ENCODE measurements around the gene PTCD3.

The PTCD3 gene

DNA sequence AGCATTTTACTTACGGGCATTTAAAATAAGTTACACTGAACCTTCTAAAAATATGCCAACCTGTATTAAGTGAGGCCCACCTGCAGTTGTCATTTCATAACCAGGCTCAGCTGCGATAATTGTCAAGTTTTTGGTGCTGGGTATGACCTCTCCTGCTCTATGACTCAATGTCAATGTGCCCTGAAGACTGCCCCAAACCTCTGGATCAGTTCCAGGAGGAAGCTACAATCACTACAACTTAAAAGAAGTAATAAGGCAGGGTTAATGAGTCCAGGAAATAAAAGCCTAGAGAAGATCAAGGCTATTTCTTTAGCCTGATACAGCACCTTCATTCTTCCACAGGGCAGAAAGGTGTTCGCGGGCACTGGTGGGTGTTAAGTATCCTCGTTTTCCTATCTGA, 23.3 kb upstream of the PTCD3 start:
- DNase-seq (ENCODE audit: low read depth in 2 of 2): no peak

DNA sequence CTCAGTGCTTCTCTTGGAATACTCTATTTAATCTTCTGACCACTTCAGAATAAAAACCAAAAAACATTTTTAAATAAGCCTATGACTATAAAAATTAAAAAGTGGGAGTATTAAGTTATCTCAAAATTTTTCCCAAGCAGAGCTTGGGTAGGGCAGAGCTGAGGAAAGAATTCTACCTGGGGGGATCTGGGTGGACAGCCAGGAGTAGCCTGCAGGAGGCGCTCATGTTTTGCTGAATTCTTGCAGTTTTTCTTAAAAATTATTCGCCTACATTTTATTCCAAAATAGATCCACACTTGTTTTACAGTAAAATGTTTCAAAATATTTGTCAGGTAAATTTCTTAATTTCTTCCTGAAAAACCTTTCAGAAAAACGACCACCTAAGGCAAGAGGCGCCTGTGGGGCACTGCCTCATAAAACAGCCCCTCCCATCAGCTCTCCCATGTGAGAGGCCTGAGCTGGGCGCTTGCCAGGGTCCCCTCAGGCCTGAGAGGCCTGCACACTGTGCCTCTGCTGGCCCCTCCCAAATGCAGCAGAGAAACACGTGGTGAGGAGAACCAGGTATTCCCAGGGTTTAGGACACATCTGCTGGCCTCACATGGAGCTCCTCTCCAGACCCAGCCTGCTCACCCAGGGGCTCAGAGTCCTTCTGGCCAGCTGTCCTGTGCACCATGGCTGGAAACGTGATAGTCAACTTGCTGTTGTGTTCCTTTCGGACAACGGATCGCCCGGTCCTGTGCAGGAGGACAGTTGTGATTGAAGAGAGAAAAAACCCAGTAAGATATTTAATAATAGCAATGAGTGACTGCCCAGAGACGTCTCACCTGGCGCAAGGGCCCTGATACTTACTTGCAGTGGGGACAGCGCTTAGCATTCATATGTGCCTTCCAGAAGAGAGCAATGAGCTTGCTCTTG, 17.8 kb upstream of the PTCD3 start:
- no peak for DNase-seq (ENCODE audit: low read depth in 2 of 2)

- no peak for DNase-seq (ENCODE audit: low read depth in 2 of 2)
These were observed 11.8 kb upstream of the PTCD3 start for GRCh38 chr2:86094229-86094628.

DNA sequence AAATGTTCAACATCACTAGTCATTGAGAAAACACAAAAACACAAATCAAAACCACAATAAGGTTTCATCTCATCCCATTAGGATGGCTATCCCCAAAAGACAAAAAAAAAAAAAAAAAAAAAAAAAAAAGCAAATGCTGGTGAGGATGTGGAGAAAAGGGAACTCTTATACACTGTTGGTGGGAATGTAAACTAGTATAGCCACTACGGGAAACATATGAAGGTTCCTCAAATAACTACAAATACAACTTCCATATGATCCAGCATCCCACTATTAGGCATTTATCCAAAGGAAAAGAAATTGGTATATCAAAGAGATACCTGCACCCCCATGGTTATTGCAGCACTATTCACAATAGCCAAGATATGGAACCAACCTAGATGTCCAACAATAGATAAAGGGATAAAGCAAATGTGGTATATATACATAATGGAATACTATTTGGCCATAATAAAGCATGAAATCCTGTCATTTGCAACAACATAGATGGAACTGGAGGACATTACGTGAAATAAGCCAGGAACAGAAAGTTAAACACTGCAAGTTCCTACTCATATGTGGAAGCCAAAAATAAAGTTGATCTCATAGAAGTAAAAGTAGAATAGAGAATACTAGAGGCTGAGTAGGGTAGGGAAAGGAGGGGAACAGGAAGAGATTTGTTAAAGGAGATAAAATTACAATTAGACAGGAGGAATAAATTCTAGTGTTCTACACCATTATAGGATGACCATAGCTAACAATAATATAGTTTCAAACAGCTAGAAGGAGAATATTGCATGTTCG, 8.7 kb upstream of the PTCD3 start:
- DNase-seq (ENCODE audit: low read depth in 2 of 2): no peak

- no peak for DNase-seq (ENCODE audit: low read depth in 2 of 2)
These were observed 8.1 kb upstream of the PTCD3 start for GRCh38 chr2:86097913-86098312.

GRCh38 chr2:86102157-86102556, 3.9 kb upstream of the PTCD3 start:
- DNase-seq (ENCODE audit: low read depth in 2 of 2): no peak

DNA sequence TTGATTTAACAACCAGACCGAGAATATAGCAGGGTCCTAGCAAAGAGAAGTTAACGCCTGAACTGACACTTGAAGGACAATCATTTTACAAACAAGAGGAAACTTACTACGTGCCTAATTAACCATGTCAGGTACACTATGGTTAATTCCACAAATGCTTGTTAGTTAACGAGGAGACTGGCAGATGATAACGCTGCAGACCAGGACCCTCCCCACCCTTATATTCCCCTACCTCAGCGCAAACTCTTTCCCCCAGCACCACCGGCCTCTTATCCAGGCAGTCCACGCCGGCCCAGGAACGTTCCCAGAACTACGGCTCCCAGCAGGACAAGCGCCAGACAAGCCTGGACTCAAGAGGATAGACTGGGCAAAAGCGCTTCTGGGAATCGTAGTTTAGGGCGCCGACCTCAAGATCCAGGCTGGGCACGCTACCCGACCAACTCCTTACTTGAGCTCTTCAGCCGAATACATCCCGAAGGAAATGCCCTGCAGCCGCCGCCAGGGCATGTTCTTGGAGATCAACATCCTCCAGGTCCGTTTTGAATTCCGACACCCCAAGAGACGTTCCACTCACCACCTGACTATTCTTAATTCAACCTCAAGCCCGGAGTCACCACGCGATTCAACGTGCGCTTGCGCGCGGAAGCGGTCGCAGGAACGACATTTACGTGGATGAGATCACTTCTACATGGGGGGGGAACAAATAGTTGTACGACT, 625 bp upstream of the PTCD3 start, which contains the start of gene POLR1A:
Gene POLR1A (minus strand): TSS at position 635 of the 717 bp plus-strand sequence. CDS start 110 bp downstream, at position 525.
- DNase-seq (ENCODE audit: low read depth in 2 of 2): peak; percentile 58 to 73

- no peak for DNase-seq (ENCODE audit: low read depth in 2 of 2)
These were observed 996 bp downstream of the PTCD3 start for GRCh38 chr2:86107031-86107430.

GRCh38 chr2:86118130-86118529, 12.1 kb downstream of the PTCD3 start:
- DNase-seq (ENCODE audit: low read depth in 2 of 2): no peak

GRCh38 chr2:86123328-86123925, 17.4 kb downstream of the PTCD3 start:
- DNase-seq (ENCODE audit: low read depth in 2 of 2): no peak

- DNase-seq (ENCODE audit: low read depth in 2 of 2): no peak
These were observed 18.6 kb downstream of the PTCD3 start for GRCh38 chr2:86124683-86125082.

GRCh38 chr2:86134709-86135108, 28.7 kb downstream of the PTCD3 start:
- no peak for DNase-seq (ENCODE audit: low read depth in 2 of 2)

DNA sequence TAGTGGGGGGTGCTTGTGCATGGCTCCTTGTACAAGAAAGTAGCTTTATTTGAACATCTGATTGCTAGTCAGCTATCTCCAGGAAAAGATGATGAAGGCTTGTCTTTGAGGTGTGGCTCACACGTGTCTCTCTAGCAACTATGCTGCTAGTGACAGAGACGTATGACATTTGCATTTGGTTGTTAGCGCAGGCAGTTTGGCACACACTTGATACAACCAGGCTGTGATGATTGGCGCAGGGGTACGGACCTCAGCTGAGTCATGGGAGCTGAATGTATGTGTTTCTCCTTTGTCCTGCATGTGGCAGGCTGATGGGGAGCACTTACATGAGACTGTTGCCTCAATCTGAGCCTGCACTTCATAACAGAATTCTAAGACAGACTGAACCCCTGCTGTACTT, 29.6 kb downstream of the PTCD3 start:
- DNase-seq (ENCODE audit: low read depth in 2 of 2): no peak

DNA sequence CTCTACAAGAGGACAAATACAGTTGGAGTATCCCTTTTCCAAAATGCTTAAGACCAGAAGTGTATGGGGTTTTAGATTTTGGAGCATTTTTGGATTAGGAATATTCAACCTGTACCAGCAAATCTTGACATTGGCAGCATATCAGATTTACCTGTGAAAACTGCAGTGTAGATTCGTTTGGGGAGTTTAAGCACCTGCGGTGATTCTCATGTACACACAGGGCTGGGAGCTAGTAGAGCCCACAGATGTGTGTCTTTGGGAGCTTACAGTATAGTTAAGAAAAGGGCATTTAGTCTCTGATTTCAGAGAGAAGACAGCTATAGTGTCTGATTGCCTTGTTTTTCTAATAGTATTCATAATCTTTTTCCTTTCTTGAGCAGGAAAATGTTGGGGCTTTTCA, 30.1 kb downstream of the PTCD3 start:
- no peak for DNase-seq (ENCODE audit: low read depth in 2 of 2)

DNA sequence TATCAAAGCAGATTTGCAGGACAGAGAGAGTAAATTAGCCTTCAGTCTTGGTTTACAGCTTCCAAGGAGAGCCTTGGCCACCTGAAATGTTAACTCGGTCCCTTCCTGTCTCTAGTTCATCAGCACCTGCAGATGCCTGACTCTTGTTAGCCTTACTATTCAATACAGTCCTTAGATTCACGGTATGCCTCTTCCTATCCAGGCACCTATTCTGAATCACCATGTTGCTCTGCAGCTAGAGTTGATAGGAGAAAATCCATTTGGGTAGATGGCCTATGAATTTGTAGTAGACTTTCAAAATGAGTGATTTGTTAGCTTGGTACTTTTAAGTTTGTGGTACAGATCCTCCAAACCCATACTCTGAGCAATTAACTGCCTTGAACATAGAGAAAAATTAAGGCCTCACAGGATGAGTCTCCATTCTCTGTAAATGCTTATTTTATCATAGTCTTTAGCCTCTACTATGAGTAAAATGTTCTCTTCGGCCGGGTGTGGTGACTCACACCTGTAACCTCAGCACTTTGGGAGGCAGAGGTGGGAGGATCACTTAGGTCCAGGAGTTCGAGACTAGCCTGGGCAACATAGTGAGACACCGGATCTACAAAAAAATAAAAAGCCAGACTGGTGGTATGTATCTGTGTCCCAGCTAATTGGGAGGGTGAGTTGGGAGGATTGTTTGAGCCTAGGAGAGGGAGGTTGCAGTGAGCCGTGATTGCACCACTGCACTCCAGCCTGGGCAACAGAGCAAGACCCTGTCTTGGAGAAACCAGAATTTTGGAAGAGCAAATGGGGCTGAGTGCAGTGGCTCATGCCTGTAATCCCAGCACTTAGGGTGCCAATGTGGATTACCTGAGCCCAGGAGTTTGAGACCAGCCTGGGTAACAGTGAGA, 32.9 kb downstream of the PTCD3 start:
- no peak for DNase-seq (ENCODE audit: low read depth in 2 of 2)

GRCh38 chr2:86139981-86140380, 33.9 kb downstream of the PTCD3 start:
- no peak for DNase-seq (ENCODE audit: low read depth in 2 of 2)

DNA sequence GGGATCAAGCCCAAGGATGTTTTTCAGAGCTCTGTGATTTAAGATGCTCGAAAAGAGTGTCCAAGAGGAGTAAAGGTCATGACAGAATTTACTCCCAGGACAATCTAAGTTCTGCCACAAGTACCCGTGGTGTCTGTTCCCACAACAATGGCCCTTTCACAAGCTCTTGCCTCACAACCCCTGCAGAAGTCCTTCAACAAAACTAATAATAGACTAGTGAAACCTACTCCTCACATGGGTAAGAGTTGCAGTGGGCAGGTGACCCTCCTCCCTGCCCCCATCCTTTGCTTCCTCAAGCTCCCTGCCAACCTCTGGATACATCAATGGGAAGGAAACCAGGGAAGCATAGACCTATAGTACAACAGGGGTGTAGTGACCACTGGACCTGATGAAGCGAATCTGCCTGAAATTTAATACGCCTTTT, 34.9 kb downstream of the PTCD3 start:
- no peak for DNase-seq (ENCODE audit: low read depth in 2 of 2)

DNA sequence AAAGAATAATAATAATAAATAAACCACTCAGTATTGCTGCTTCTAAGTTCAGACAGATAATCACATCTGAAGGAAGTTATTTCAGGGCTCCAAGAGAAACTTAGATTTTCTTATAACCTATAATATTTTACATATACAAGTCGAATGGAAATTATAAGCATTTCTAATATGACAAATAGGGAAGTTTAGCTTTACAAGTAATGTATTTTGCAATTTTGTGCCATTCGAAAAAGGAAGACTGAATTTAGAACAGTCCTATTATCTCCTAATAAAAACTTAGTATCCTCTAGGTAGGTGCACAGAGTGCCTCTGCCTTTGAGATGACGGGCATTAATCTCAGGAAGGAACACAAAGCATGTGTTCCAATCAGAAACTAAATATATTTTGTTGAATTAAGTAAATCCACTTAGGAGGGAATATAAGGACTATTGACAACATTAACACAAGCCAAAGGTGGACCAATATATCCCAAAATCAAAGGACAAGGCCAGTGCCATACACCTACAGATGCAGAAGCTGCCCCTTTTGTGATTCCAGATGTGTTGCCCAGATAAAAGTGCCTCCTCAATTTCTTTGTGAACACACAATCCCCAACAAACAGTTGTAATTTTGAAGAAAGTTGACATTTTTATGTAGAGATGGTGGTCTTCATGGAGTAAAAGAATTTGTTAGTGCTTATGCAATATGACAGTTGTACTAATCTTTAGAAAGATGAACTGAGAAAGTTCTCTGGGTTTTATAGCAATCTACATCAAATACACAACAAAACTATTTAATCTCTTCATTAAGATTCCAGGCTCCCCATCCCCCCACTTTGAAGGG, 36.6 kb downstream of the PTCD3 start:
- DNase-seq (ENCODE audit: low read depth in 2 of 2): no peak

GRCh38 chr2:86143307-86143706, 37.3 kb downstream of the PTCD3 start:
- no peak for DNase-seq (ENCODE audit: low read depth in 2 of 2)
